Measurements from ENCODE around the gene KRTAP10-6.
A peak's percentile ranks its signal among the peaks of the same experiment; 100 is the strongest.
"Not testable (repeated sequence)": the region's sequence is repeated elsewhere in the genome, so short reads cannot be mapped to it uniquely, and the experiment has no call there.

The KRTAP10-6 gene

DNA sequence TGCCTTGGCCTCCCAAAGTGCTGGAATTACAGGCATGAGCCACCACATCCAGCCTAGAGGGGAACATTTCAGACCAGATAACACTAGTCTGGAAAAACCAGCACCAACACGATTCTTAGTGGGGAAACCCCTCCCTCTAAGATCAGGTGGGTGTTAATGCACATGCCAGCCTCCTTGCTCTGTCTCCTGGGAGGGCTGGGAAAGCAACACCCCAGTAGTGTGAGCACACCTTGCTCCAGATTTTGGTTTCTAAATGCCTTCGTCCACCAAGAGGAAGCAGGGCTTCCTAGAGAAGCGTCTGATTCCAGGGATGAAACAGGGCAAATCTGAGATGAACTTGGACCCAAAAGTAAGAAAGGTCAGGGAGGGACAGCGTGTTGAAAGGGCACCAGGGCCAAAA, 21.0 kb downstream of the KRTAP10-6 start:
- H3K4me3 Mint-ChIP-seq = no peak overlapping the region
- H3K27ac Mint-ChIP-seq = no peak overlapping the region
- peaks cover 5% of the 10 kb centered on the region for H3K27me3 Mint-ChIP-seq (ENCODE audit: low read depth)
- peaks cover 7% of the 10 kb centered on the region for H3K9me3 Mint-ChIP-seq
- H3K36me3 Mint-ChIP-seq (ENCODE audit: low read depth) = no peaks in the 10 kb centered on the region
- peaks cover 2% of the 10 kb centered on the region for H3K4me1 Mint-ChIP-seq (ENCODE audit: low read depth)

DNA sequence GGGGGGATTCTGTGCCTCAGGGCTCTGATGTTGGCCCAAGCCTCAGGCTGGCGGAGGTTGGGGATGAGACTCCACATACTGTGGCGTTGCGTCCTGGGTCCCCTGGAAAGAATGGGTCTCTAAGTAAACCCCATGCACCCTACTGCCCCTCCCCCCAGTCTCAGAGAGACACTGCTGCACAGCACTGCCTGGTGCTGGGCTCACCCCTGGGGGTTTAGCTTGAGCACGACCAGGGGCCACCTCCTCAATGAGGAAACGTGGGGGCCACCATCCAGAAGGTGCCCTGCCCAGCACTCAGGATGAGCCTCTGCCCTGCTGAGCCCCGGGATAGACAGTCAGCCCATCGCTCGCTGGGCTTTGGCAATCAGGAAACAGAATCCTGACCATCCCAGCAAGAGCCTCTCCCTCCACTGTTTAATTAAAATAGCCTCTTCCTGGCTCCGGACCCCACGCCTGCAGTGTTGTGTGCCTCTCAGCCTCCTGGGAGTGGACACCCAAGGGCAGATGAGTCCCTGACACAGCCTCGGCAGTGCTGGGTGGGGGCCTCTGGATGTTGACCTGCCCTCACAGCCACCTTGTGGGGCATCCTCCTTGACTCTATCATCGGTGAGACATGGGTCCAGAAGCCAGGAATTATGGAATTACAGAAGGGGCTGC, 22.3 kb downstream of the KRTAP10-6 start:
- no peak overlapping the region for H3K4me3 Mint-ChIP-seq
- no peaks in the 10 kb centered on the region for H3K9me3 Mint-ChIP-seq
- H3K27me3 Mint-ChIP-seq (ENCODE audit: low read depth) = no peaks in the 10 kb centered on the region
- no peak overlapping the region for H3K27ac Mint-ChIP-seq
- H3K36me3 Mint-ChIP-seq (ENCODE audit: low read depth) = no peaks in the 10 kb centered on the region
- peaks cover 8% of the 10 kb centered on the region for H3K4me1 Mint-ChIP-seq (ENCODE audit: low read depth)

DNA sequence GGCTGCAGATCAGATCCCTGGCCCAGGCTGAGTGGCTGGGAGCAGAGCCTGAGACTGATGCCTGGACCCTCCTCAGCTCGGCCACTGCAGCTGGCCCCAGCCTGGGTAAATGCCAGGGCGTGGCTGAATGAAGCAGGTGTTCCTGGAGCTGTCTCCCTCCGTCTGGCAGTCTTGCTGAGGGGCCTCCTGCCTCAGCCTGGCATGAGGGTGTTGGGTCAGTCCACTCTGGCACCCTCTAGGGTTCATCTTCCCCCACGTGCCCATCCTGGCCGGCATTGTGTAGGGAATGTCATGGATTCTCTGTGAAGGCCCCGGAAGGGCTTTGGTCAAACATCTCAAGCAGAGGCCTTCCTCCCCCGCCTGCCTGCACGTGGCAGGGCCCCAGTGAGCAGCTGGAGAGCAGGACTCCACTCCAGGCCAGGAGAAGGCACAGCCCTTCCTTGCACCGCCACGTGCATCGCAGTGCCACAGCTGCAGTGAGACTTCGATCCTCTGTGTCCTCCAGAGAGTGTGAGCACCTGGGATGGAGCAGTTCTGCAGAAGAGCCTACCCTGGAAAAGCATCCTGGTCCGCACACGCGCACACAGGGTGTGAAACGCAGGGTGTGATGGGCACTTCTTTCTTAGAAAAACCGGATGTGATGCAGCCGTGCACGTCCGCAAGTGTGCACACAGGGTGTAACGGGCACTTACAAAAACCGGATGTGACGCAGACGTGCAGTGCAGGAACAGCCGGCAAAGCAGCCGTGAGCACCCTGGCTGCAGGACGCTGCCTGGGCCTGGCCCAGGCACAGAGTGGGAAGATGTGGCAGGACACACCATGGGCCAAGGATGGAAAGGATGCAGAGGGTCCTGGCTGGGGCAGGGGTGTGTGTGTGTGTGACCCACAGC, 23.4 kb downstream of the KRTAP10-6 start:
- Mint-ChIP-seq H3K27ac (no peak overlapping the region), H3K36me3 (ENCODE audit: low read depth) (no peaks in the 10 kb centered on the region), H3K4me3 (peak overlapping the region; percentile 11), H3K9me3 (no peaks in the 10 kb centered on the region), H3K4me1 (ENCODE audit: low read depth) (peaks cover 12% of the 10 kb centered on the region), H3K27me3 (ENCODE audit: low read depth) (no peaks in the 10 kb centered on the region)

DNA sequence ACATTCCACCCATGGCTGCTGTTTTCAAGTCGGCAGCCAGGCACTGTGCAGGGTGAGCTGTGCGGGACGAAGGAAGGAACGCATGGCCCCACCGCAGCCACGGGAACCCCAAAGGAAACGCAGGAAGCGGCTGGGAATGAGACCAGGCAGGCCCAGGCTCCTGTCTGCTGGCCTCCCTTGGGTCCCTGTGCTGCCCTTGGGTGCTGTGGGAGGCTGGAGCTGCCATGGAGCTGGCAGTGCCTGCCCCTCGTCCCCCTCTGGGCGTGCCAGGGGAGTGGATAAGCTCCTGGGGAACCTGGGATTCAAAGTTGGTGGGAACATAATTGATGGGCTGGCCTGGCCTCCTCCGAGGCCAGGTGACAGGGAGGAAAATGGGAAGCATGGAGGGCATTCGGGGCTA, 24.0 kb downstream of the KRTAP10-6 start:
- Mint-ChIP-seq H3K4me1 (ENCODE audit: low read depth) (peaks cover 12% of the 10 kb centered on the region), H3K9me3 (no peaks in the 10 kb centered on the region), H3K27me3 (ENCODE audit: low read depth) (no peaks in the 10 kb centered on the region), H3K4me3 (no peak overlapping the region), H3K27ac (no peak overlapping the region), H3K36me3 (ENCODE audit: low read depth) (no peaks in the 10 kb centered on the region)

DNA sequence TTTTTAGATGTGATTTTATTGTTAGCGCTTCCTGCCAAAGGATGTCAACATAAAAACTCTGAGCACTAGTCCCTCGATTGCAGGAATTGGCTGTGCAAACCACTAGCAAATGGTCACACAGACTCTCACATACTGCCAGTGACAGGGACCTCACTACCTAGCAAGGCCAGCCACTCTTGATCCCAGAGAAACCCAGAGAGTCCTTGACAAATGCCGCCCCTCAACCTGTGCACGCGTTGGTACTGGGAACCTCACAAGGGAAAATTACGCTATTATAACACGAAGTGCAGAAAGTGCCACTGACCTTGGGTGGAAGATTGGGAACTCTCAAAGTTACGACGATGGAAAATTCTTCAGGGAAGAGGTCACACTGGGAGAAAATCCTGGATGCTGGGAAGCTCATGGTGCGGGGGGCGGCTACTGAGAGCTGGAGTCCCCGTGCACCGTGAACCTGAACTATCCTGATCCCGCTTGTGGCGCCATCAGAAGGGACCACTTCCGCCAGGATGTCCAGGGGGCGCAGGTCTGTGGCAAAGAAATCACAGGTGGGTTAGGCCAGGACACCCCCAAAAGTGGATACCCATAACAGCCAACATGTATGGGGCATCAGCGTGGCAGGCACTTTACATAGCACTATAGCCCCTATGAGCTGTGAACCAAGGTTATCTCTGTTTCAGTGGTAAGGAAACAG, 24.7 kb downstream of the KRTAP10-6 start:
- no peaks in the 10 kb centered on the region for H3K36me3 Mint-ChIP-seq (ENCODE audit: low read depth)
- peaks cover 12% of the 10 kb centered on the region for H3K4me1 Mint-ChIP-seq (ENCODE audit: low read depth)
- peaks cover 2% of the 10 kb centered on the region for H3K27me3 Mint-ChIP-seq (ENCODE audit: low read depth)
- H3K9me3 Mint-ChIP-seq = peaks cover 4% of the 10 kb centered on the region
- H3K27ac Mint-ChIP-seq = no peak overlapping the region
- H3K4me3 Mint-ChIP-seq = no peak overlapping the region

DNA sequence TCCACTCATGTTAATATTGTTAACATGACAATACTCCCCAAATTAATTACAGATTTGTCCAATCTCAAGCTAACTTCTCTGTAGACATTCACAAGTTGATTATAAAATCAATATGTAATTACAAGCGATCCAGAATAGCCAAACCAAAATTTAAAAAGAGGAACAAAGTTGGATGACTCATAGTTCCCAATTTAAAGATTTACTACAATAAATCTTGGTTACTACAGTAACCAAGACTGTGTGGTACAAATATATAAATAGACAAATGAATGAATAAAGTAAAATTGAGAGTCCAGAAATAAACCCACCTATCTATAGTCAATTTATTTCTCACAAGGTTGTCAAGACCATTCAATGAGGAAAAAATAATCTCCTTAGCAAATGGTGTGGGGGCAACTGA, 25.9 kb downstream of the KRTAP10-6 start:
- Mint-ChIP-seq H3K27ac (no peak overlapping the region), H3K27me3 (ENCODE audit: low read depth) (peaks cover 14% of the 10 kb centered on the region), H3K4me1 (ENCODE audit: low read depth) (peaks cover 12% of the 10 kb centered on the region), H3K4me3 (no peak overlapping the region), H3K9me3 (peaks cover 14% of the 10 kb centered on the region), H3K36me3 (ENCODE audit: low read depth) (peaks cover 3% of the 10 kb centered on the region)

DNA sequence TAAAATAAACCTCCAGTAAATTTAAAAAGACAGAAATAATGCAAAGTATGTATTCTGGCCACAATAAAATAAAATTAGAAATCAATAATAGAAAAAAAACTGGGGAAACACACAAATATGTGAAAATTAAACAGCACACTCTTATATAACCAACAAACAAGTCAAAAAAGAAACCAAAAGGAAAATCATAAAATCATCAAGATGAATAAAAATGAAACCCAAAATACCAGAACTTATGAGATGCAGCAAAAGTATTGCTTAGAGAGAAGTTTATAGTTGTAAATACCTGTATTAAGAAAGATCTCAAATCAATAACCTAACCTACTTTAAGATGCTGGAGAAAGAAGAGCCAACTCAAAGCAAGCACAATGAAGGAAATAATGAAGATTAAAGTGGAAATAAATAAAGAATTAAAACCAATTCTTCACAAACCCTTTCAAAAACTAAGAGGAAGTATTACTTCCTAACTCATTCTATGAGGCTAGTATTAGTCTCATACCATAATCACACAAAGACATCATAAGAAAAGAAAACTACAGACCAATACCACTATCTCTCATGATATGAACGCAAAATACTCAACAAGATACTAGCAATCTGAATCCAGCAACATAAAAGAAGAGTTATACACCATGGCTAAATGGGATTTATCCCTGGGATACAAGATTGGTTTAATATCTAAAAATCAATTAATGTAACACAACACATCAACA, 27.3 kb downstream of the KRTAP10-6 start:
- Mint-ChIP-seq H3K9me3 (peaks cover 21% of the 10 kb centered on the region), H3K36me3 (ENCODE audit: low read depth) (peaks cover 3% of the 10 kb centered on the region), H3K4me3 (peak overlapping the region; percentile 36), H3K27me3 (ENCODE audit: low read depth) (peaks cover 24% of the 10 kb centered on the region), H3K4me1 (ENCODE audit: low read depth) (peaks cover 12% of the 10 kb centered on the region), H3K27ac (peak overlapping the region; percentile 76)

DNA sequence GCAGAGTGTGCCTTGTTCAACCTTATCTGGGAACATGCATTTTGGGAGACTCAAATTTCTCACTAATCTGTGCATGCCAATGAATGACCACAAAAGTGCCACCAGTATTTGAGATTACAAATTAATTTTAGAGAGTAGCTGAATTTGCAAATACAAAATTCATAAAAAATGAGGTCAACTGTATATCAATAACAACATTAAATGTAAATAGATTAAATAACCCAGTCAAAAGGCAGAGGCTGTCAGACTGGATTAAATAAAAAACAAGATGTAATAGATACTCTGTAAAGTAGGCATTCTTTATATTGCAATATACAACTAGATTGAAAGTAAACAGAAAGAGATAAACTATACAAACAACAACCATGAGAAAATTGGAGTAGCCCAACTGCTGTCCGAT, 28.2 kb downstream of the KRTAP10-6 start:
- peaks cover 12% of the 10 kb centered on the region for H3K4me1 Mint-ChIP-seq (ENCODE audit: low read depth)
- H3K27ac Mint-ChIP-seq = no peak overlapping the region
- H3K27me3 Mint-ChIP-seq (ENCODE audit: low read depth) = peaks cover 29% of the 10 kb centered on the region
- H3K4me3 Mint-ChIP-seq = no peak overlapping the region
- H3K9me3 Mint-ChIP-seq = peaks cover 21% of the 10 kb centered on the region
- peaks cover 3% of the 10 kb centered on the region for H3K36me3 Mint-ChIP-seq (ENCODE audit: low read depth)

DNA sequence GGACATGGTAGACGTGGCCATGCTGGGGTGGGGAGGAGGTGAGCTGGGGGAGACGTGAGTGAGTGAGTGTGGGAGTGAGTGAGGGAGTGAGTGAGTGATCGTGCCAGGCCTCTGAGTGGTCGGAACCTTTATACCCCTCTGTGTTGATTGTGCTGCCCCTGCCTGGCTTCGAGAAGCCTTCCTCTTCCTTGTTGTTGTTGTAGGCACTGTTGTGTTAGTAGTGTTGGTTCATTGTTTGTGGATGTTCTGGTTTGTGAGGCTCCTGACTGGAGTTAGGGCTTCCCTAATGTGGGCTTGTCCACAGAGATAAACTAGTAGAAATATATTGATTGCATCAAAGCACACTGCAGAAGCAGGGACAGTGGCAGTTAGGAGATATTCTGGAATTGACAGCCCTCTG, 33.6 kb downstream of the KRTAP10-6 start, which contains the start of gene KRTAP10-3:
Gene KRTAP10-3 (minus strand): TSS at position 101 of the 400 bp plus-strand sequence. CDS start 80 bp downstream, at position 21.
- Mint-ChIP-seq H3K9me3 (peaks cover 21% of the 10 kb centered on the region), H3K4me3 (no peak within 1 kb of the TSS), H3K4me1 (ENCODE audit: low read depth) (no peaks in the 10 kb centered on the region), H3K36me3 (ENCODE audit: low read depth) (peaks cover 3% of the 10 kb centered on the region), H3K27ac (no peak within 1 kb of the TSS), H3K27me3 (ENCODE audit: low read depth) (peaks cover 45% of the 10 kb centered on the region)

DNA sequence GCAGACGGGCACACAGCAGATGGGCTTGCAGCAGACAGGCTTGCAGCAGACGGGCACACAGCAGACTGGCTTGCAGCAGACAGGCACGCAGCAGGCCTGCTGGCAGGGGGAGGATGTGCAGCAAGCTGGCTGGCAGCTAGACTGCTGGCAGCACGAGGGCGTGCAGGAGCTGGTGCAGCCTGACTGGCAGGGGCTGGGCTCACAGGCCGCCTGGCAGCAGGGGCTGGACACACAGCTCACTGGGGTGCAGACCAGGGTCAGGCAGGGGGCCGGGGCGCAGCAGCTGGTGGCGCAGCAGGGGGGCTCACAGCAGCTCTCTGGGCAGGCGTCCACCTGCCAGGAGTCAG, 34.0 kb downstream of the KRTAP10-6 start:
- not testable (repeated sequence) for H3K4me3 Mint-ChIP-seq; H3K27ac Mint-ChIP-seq; H3K36me3 Mint-ChIP-seq (ENCODE audit: low read depth); H3K4me1 Mint-ChIP-seq (ENCODE audit: low read depth)
- Mint-ChIP-seq H3K27me3 (ENCODE audit: low read depth) (peaks cover 45% of the 10 kb centered on the region), H3K9me3 (peaks cover 21% of the 10 kb centered on the region)

DNA sequence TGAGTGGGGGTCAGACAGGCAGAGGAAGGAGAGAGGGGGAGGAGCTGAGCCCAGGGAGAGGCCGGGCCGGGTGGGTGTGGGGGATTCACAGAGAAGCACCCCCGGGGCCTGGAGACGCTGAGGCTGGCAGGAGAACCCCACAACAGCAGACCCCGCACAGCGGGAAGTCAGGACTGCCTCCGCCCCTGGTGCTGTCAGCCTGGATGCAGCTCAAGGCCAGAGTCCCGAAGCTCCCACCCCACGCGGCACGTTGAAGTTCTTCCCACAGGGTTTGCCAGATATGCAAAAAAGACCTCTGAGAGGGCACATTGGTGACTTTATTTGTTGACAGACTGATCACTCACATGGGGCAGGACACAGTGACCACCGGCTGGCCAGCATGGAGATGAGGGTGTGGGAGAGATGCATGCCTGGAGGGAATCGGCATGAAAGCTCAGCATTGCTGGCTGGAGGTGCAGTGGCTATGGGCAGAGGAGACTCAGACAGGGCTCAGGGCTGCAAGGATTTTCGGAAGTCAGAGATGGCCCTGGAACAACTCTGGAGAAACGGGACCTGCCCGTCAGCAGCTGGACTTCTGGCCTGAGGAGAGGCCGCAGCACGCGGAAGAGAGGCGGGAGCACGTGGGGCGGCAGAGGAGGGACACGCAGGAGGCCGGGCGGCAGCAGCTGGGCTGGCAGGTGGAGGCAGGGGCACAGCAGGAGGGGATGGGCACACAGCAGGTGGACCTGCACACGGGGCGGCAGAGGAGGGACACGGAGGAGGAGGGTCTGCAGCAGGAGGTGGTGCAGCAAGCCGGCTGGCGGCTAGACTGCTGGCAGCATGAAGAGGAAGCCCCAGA, 34.6 kb downstream of the KRTAP10-6 start:
- Mint-ChIP-seq H3K9me3 (peaks cover 18% of the 10 kb centered on the region), H3K4me1 (ENCODE audit: low read depth) (no peaks in the 10 kb centered on the region), H3K27me3 (ENCODE audit: low read depth) (peaks cover 44% of the 10 kb centered on the region), H3K27ac (no peak overlapping the region), H3K36me3 (ENCODE audit: low read depth) (peaks cover 3% of the 10 kb centered on the region), H3K4me3 (no peak overlapping the region)

DNA sequence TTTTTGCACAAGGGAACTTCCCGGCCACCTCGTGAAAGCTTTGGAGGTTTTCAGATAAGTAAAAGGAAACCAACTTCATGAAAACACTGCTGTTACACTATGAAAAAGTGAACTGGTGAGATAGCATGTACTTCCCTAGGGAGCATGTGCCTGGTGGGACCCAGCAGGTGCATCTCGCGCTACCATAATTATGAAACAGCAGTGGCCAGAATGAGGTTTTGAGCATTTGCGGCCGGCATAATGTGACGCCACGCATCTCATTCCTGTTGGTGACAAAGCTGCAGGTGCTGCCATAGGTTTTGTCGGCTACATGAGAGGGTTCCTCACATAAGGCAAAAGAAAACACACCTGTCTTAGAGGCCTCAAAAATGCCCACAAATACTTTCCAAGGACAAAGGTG, 35.4 kb downstream of the KRTAP10-6 start:
- Mint-ChIP-seq H3K4me3 (no peak overlapping the region), H3K4me1 (ENCODE audit: low read depth) (no peaks in the 10 kb centered on the region), H3K9me3 (peaks cover 10% of the 10 kb centered on the region), H3K36me3 (ENCODE audit: low read depth) (no peaks in the 10 kb centered on the region), H3K27ac (no peak overlapping the region), H3K27me3 (ENCODE audit: low read depth) (peaks cover 35% of the 10 kb centered on the region)

DNA sequence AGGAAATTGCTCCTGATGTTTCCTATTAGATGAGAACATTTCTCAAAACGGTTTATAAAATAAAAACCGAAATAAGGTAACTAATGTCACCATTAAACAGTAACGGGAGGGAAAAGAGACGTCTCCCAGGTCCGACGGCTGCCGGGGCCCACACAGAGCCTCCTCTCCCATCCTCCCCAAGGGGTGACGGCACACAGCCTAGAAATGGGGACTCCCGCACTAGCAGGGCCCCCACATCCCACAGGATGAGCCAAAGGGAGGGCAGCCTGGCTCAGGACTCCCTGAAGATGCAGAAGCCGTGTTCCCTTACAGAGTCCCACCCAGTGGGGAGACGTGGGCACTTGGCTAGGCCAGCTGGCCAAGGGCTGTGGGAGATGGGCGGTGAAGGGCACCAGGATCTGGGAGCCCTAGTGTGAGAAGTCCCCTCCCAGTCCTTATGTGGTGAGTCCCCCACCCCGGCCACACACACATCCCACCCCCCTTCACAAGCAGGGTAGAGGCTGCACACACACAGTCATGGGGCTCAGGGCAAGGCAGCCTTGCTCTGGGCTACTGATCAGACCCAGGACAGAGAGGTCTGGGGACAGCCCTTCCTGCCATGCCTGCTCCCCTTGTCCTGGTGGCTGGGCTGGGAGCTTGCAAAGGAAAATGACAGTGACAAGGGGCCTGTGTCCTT, 37.0 kb downstream of the KRTAP10-6 start:
- Mint-ChIP-seq H3K36me3 (ENCODE audit: low read depth) (no peaks in the 10 kb centered on the region), H3K27ac (no peak overlapping the region), H3K9me3 (peaks cover 1% of the 10 kb centered on the region), H3K4me1 (ENCODE audit: low read depth) (no peaks in the 10 kb centered on the region), H3K27me3 (ENCODE audit: low read depth) (peaks cover 22% of the 10 kb centered on the region), H3K4me3 (no peak overlapping the region)
